COLO668 (cell line): ENCODE results near the gene SERINC3.
"Not testable (repeated sequence)": the region's sequence is repeated elsewhere in the genome, so short reads cannot be mapped to it uniquely, and the experiment has no call there.

Experiments used
- DNase-seq: peaks from one replicate; lab custom pipeline; 2025; ENCODE audit not compliant: unreplicated experiment; lab: John Stamatoyannopoulos, UW

SERINC3 gene

GRCh38 chr20:44494681-44495080 is 27.2 kb downstream of the SERINC3 start:
- no peak for DNase-seq

DNA sequence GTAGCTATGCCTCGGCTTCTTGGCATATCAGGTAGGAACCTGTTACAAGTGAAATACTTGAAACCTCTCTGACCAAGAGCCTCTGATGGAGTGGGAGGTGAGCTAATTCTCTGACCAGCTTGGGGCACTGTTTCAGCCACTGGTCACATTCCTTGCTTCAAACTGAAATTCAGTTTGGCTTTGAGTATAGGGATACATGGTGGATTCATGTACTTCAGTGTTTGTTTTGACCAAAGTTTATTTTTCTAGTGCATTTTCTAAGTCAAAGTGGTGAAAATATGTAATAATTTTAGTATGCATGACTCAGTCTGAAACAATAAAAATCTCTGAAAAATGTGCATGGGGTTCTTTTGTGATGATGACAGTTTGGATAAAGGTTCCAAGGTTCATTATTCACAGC is 27.6 kb downstream of the SERINC3 start:
- no peak for DNase-seq

- no peak for DNase-seq
Measured at GRCh38 chr20:44491635-44492395, 30.1 kb downstream of the SERINC3 start.

GRCh38 chr20:44489931-44490330 is 31.9 kb downstream of the SERINC3 start:
- DNase-seq: no peak

- no peak for DNase-seq
Measured at GRCh38 chr20:44489223-44489622, 32.6 kb downstream of the SERINC3 start.

DNA sequence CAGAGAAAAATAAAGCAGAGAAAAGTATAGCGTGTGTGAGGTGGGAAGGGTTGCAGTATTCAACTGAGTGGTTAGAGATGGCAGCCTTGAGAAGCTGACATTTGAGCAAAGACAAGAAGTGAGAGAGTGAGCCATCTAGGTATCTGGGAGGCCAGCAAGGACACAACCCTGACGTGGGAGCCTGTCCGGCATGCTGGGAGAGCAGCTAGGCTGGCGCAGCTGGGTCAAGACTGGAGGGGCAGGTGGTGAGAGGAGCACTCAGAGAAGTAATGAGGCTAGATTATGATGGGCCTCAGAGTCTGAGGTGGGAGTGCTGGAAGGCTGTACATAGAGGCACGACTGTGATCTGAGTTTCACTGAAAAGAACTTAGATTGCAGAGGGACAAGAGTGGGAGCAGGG is 33.3 kb downstream of the SERINC3 start:
- no peak for DNase-seq

DNA sequence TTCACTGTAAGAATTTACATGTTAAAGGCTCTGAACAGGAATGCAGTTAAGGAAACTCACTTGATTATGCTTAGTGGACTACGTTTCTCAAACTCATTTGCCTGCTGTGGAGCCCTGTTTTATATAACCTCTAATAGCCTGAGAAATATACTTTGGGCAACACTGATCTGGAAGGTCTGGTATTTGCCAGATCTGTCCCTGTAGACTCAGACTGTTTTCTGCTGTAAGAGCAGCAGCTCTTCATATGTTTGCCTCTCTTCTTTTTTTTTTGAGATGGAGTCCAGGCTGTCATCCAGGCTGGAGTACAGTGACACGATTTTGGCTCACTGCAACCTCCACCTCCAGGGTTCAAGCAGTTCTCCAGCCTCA is 36.1 kb downstream of the SERINC3 start:
- DNase-seq: no peak

- no peak for DNase-seq
Measured at GRCh38 chr20:44485078-44485829, 36.6 kb downstream of the SERINC3 start.

DNA sequence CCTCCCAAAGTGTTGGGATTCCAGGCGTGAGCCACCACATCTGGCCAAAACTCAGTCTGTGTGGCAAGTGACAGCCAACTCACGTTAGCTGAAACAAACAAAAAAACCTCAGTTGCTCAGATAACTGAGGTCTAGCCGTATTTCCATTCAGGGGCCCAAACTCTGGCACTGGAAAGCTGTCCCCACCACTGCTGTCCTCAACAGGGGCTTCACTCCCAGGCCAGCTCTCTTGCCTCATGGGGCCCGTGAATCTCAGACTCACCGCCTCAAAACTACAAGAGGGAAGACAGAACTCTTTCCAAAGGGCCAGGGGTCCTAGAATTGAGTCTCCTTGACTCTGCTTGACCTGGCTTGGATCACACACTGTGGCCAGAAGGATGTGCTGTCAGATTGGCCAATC is 38.8 kb downstream of the SERINC3 start:
- no peak for DNase-seq

- no peak for DNase-seq
Measured at GRCh38 chr20:44481719-44482416, 40.0 kb downstream of the SERINC3 start.

DNA sequence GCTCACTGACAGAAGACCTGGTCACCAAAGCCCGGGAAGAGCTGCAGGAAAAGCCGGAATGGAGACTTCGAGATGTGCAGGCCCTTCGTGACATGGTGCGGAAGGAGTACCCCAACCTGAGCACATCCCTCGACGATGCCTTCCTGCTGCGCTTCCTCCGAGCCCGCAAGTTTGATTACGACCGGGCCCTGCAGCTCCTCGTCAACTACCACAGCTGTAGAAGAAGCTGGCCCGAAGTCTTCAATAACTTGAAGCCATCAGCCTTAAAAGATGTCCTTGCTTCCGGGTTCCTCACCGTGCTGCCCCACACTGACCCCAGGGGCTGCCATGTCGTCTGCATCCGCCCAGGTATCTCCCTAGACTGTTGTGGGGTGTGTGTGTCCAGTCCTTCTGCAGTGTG is 41.8 kb downstream of the SERINC3 start:
- DNase-seq: no peak

GRCh38 chr20:44479643-44480042 is 42.2 kb downstream of the SERINC3 start:
- DNase-seq: no peak

DNA sequence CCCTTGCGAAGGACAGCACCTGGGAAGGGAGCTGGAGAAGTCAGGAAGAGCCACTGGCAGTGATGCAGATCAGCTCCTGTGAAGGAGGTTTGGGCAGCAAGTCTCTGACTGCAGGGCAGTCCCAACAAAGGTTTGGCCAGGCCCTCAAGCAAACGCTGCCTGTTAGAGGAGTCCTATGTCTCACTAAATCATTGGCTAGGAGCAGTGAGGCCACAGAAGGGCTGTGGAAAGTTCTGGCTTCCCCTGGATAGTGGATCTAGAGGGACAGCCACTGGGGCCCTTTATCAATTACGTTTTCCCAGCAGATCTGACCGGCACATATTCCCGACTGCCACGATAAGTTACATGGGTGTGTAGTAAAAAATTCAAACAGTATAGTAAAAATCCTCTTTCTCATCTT is 43.7 kb downstream of the SERINC3 start:
- no peak for DNase-seq

DNA sequence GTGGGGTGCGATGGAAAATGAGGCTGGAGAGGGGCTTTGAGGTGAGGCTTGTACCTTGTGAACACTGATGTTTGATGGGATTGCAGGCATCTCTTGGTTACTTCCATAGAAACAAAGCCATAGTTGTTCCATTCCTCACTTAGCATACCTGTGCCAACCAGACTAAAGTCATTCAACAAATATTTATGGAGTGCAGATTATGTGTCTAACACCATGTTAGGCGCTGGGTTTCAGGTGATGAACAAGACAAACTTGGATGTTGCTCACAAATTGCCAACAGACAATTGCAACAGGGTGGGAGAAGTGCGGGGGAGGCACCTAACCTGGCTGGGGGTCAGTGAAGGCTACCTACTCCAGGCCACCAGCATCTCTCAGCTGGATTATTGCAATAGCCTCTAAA is 44.7 kb downstream of the SERINC3 start:
- no peak for DNase-seq

DNA sequence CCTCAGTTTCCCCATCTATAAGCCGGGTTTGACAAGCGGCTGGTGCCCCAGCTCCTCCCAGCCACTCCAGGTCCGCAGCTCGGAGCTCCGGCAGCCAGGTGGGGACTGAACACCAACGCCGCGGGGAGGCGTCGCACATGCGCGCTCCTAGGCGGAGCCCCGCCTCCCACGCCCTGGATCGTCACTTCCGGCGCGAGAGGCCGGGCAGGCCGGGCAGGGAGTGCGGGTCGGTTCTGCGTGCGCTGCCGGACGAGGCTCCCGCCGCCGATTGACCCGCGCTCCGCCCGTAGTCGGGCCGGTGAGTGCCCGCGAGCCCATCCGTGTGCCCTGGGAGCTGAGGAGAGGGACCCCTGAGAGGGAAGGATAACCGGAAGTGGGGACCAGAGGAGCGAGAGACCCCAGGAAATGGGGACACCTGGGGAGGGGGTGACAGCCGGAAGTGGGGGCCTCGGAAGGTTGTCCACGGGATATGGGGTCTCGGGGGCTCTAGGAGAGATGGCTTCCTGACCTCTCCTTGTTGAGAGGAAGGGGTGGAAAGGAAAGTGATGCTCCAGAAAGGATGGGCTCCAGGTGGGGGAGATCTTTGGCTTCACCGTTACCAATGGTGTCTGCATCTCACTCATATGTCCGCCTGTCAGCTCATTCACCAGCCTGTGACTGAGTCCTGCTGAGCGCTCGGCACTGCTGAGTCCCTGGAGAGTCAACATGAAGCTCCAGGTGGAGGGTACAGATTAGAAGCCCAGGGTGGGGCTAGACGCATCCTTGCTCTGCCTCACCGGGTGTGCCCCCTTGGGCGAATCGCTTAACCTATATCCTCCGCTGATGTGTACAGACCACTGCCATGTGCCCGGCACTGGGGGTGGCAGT is 45.9 kb downstream of the SERINC3 start, which contains the start of gene TTPAL:
Gene TTPAL (plus strand): TSS at position 181 of the 867 bp plus-strand sequence. CDS start 4,126 bp downstream, outside the sequence.
- DNase-seq: peak; percentile 97

- no peak for DNase-seq
Measured at GRCh38 chr20:44475372-44475693, 46.5 kb downstream of the SERINC3 start.

GRCh38 chr20:44472283-44472682 is 49.6 kb downstream of the SERINC3 start:
- not testable (repeated sequence) for DNase-seq

DNA sequence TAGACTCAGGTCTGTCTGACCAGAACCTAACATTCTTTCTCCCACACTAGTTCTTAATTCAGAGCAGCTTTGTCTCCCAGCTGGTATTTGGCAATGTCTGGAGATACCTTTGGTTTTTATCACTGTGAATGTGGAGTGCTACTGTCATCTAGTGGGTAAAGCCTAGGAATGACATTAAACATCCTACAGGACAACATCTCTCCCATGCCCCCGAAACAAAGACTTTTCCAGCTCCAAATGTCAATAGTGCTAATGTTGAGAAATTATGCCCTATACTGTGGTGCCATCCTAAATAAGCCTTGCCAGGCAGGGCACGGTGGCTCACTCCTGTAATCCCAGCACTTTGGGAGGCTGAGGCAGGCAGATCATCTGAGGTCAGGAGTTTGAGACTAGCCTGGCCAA is 50.4 kb downstream of the SERINC3 start:
- DNase-seq: no peak

- no peak for DNase-seq
Measured at GRCh38 chr20:44470327-44470726, 51.5 kb downstream of the SERINC3 start.

- DNase-seq: no peak
Measured at GRCh38 chr20:44468044-44468782, 53.7 kb downstream of the SERINC3 start.
